Measurements from ENCODE around the gene IL4R. TPM values are rescaled to one million over a fixed set of nuclear protein-coding genes. Genes with fewer than 3 reads are reported as not detected.

IL4R gene
- total RNA-seq, 2 experiments from 2014 or later, result 73.1 to 82.8 TPM

- POLR2A ChIA-PET, result interaction anchor here (0.7 kb wide), 1 partner anchor 12 kb away, joined by 3 read pairs; no protein-coding TSS in a partner anchor
- H2AFZ ChIP-seq (ENCODE audit: low read length), result no peak overlapping the region
- H3K4me3 ChIP-seq (ENCODE audit: low read depth, low read length, poor library complexity, severe bottlenecking), result no peak overlapping the region
- no peak for TF ChIP-seq CTCF (conservative IDR thresholded peaks at IDR 0.05; ENCODE audit: low read length)
- TF ChIP-seq EZH2phosphoT487 (IDR thresholded peaks at IDR 0.05; ENCODE audit: borderline replicate concordance, low read depth, low read length), result no peak
- no peaks in the 10 kb centered on the region for H3K9me2 ChIP-seq (ENCODE audit: insufficient read depth, low read length)
- H3K4me2 ChIP-seq (ENCODE audit: low read length), result no peak overlapping the region
- CTCF ChIA-PET (ENCODE audit: unreplicated experiment), result no interaction called here
- DNase-seq (ENCODE audit: low spot score), result no peak
- peaks cover 53% of the 10 kb centered on the region for H3K79me2 ChIP-seq (ENCODE audit: insufficient read depth, low read depth, low read length)
- peaks cover 32% of the 10 kb centered on the region for H3K4me1 ChIP-seq (ENCODE audit: insufficient read depth, low read length, poor library complexity, severe bottlenecking)
- H3K27ac ChIP-seq (ENCODE audit: low read depth, low read length, poor library complexity, severe bottlenecking), result no peak overlapping the region
- H4K20me1 ChIP-seq (ENCODE audit: insufficient read depth, low read length), result no peaks in the 10 kb centered on the region
- H3K36me3 ChIP-seq (ENCODE audit: insufficient read depth, low read length), result peaks cover 44% of the 10 kb centered on the region
- BruUV-seq (replicated peaks), result no TSS peak
- peaks cover 25% of the 10 kb centered on the region; the same call in 1 of the 2 replicates for H3K9me3 ChIP-seq (ENCODE audit: low read length)
- intact Hi-C loops (cut with micrococcal nuclease; ENCODE audit: unreplicated experiment), result no loop called here
Observed at GRCh38 chr16:27410761-27411160, 97.0 kb downstream of the IL4R start.

- Histone ChIP-seq H3K27ac (ENCODE audit: low read depth, low read length, poor library complexity, severe bottlenecking) (no peak overlapping the region), H3K9me2 (ENCODE audit: insufficient read depth, low read length) (no peaks in the 10 kb centered on the region), H2AFZ (ENCODE audit: low read length) (no peak overlapping the region), H3K9me3 (ENCODE audit: low read length) (peaks cover 25% of the 10 kb centered on the region; the same call in 1 of the 2 replicates), H3K4me1 (ENCODE audit: insufficient read depth, low read length, poor library complexity, severe bottlenecking) (peaks cover under 1% of the 10 kb centered on the region), H4K20me1 (ENCODE audit: insufficient read depth, low read length) (no peaks in the 10 kb centered on the region), H3K36me3 (ENCODE audit: insufficient read depth, low read length) (peaks cover 63% of the 10 kb centered on the region), H3K79me2 (ENCODE audit: insufficient read depth, low read depth, low read length) (peaks cover 48% of the 10 kb centered on the region), H3K4me2 (ENCODE audit: low read length) (no peak overlapping the region), H3K4me3 (ENCODE audit: low read depth, low read length, poor library complexity, severe bottlenecking) (no peak overlapping the region)
- intact Hi-C loops (cut with micrococcal nuclease; ENCODE audit: unreplicated experiment), result no loop called here
- no peak for TF ChIP-seq CTCF (conservative IDR thresholded peaks at IDR 0.05; ENCODE audit: low read length)
- TF ChIP-seq EZH2phosphoT487 (IDR thresholded peaks at IDR 0.05; ENCODE audit: borderline replicate concordance, low read depth, low read length), result no peak
- BruUV-seq (replicated peaks), result no TSS peak
- no peak for DNase-seq (ENCODE audit: low spot score)
- CTCF ChIA-PET (ENCODE audit: unreplicated experiment), result no interaction called here
- POLR2A ChIA-PET, result no interaction called here
Observed at GRCh38 chr16:27413956-27414355, 100.2 kb downstream of the IL4R start.

Other genes with a start within 250 kb of the IL4R start
- not detected in 2 replicates for gene C16orf82, start 247.0 kb upstream of the IL4R start, total RNA-seq (2014; rRNA removed; shearing (Covaris generic))
- gene C16orf82, start 247.0 kb upstream of the IL4R start, total RNA-seq (2022), result not detected in 2 replicates
- 12.4 and 14.2 TPM in 2 replicates for gene KDM8, start 110.4 kb upstream of the IL4R start, total RNA-seq (2014; rRNA removed; shearing (Covaris generic))
- gene KDM8, start 110.4 kb upstream of the IL4R start, total RNA-seq (2022), result 14.5 and 24.3 TPM in 2 replicates
- gene NSMCE1, start 45.2 kb upstream of the IL4R start, total RNA-seq (2014; rRNA removed; shearing (Covaris generic)), result 51.1 and 52.1 TPM in 2 replicates
- gene NSMCE1, start 45.2 kb upstream of the IL4R start, total RNA-seq (2022), result 84.0 and 89.4 TPM in 2 replicates
- gene IL21R, start 88.2 kb downstream of the IL4R start, total RNA-seq (2014; rRNA removed; shearing (Covaris generic)), result 10.0 and 10.9 TPM in 2 replicates
- 36.7 and 47.0 TPM in 2 replicates for gene IL21R, start 88.2 kb downstream of the IL4R start, total RNA-seq (2022)
- gene GTF3C1, start 235.9 kb downstream of the IL4R start, total RNA-seq (2014; rRNA removed; shearing (Covaris generic)), result 47.6 and 48.3 TPM in 2 replicates
- 54.0 and 57.1 TPM in 2 replicates for gene GTF3C1, start 235.9 kb downstream of the IL4R start, total RNA-seq (2022)
- gene KATNIP, start 236.2 kb downstream of the IL4R start, total RNA-seq (2014; rRNA removed; shearing (Covaris generic)), result 9.4 and 11.5 TPM in 2 replicates
- gene KATNIP, start 236.2 kb downstream of the IL4R start, total RNA-seq (2022), result 11.2 and 19.8 TPM in 2 replicates

Data from OCI-LY7 (cell line).